LHCN-M2 (cell line): Measurements from ENCODE around the gene GRID1. TPM values are rescaled to one million over a fixed set of nuclear protein-coding genes. Genes with fewer than 3 reads are reported as not detected.
"Not testable (repeated sequence)": the region's sequence is repeated elsewhere in the genome, so short reads cannot be mapped to it uniquely, and the experiment has no call there.

ENCODE experiments used
- DNase-seq: peaks from one replicate; pipeline ENCODE4 v3.0.0-alpha.2; 2012; ENCODE audit warnings: low read depth
- total RNA-seq: library from RNA; depleted of rRNA; stranded (reverse); fragments of >200 nt; gene quantifications from 2 replicates; pipeline ENCODE4 v1.2.3, GENCODE V29; 2014

The GRID1 gene
- total RNA-seq, 1 experiment from 2014 or later, result not detected

- no peak for DNase-seq
Observed at GRCh38 chr10:86254526-86255174, 111.9 kb downstream of the GRID1 start.

GRCh38 chr10:86254081-86254480 lies 112.5 kb downstream of the GRID1 start:
- DNase-seq, result no peak

GRCh38 chr10:86253091-86254072 lies 113.2 kb downstream of the GRID1 start:
- DNase-seq, result no peak

GRCh38 chr10:86252556-86252955 lies 114.0 kb downstream of the GRID1 start:
- DNase-seq, result no peak

GRCh38 chr10:86252079-86252478 lies 114.5 kb downstream of the GRID1 start:
- no peak for DNase-seq

GRCh38 chr10:86251426-86251825 lies 115.2 kb downstream of the GRID1 start:
- no peak for DNase-seq

GRCh38 chr10:86250399-86250798 lies 116.2 kb downstream of the GRID1 start:
- DNase-seq, result no peak

- DNase-seq, result no peak
Observed at GRCh38 chr10:86249794-86250193, 116.8 kb downstream of the GRID1 start.

GRCh38 chr10:86248062-86248461 lies 118.5 kb downstream of the GRID1 start:
- DNase-seq, result no peak

- no peak for DNase-seq
Observed at GRCh38 chr10:86247588-86247987, 119.0 kb downstream of the GRID1 start.

- DNase-seq, result no peak
Observed at GRCh38 chr10:86247073-86247472, 119.5 kb downstream of the GRID1 start.

- no peak for DNase-seq
Observed at GRCh38 chr10:86246279-86246940, 120.2 kb downstream of the GRID1 start.

- DNase-seq, result no peak
Observed at GRCh38 chr10:86245015-86245394, 121.6 kb downstream of the GRID1 start.

GRCh38 chr10:86244297-86245014 lies 122.1 kb downstream of the GRID1 start:
- DNase-seq, result no peak

- DNase-seq, result no peak
Observed at GRCh38 chr10:86243651-86244155, 122.9 kb downstream of the GRID1 start.

- DNase-seq, result no peak
Observed at GRCh38 chr10:86242761-86243160, 123.8 kb downstream of the GRID1 start.

- DNase-seq, result not testable (repeated sequence)
Observed at GRCh38 chr10:86238089-86238488, 128.5 kb downstream of the GRID1 start.

GRCh38 chr10:86234541-86235270 lies 131.9 kb downstream of the GRID1 start:
- no peak for DNase-seq

- DNase-seq, result no peak
Observed at GRCh38 chr10:86234107-86234506, 132.5 kb downstream of the GRID1 start.

GRCh38 chr10:86233131-86233530 lies 133.5 kb downstream of the GRID1 start:
- no peak for DNase-seq

- DNase-seq, result no peak
Observed at GRCh38 chr10:86232644-86233043, 134.0 kb downstream of the GRID1 start.
